Neuron (in vitro differentiated cells): ENCODE measurements around the gene STMN3.

Source experiments
- H2AFZ ChIP-seq: one replicate; pipeline ENCODE4 v1.6.1; 2013; ENCODE audit warnings: low read depth, mild to moderate bottlenecking, inconsistent platforms, low read length, moderate library complexity
- H3K27me3 ChIP-seq: one replicate; pipeline ENCODE4 v1.6.1; 2013; ENCODE audit warnings: low read length; ENCODE audit not compliant: insufficient read depth
- H3K36me3 ChIP-seq: one replicate; pipeline ENCODE4 v1.6.1; 2013; ENCODE audit warnings: low read length; ENCODE audit not compliant: insufficient read depth
- H3K4me1 ChIP-seq: one replicate; pipeline ENCODE4 v1.6.1; 2013; ENCODE audit warnings: low read length; ENCODE audit not compliant: insufficient read depth
- H3K4me3 ChIP-seq: 2 replicates; pipeline ENCODE4 v1.5.1; 2013; ENCODE audit warnings: mild to moderate bottlenecking, low read length, moderate library complexity
- H3K9me3 ChIP-seq: one replicate; pipeline ENCODE4 v1.6.1; 2013; ENCODE audit warnings: low read length

STMN3 gene

GRCh38 chr20:63695424-63696305 is 42.4 kb upstream of the STMN3 start:
- Histone ChIP-seq H3K9me3 (no peaks in the 10 kb centered on the region), H3K4me1 (peaks cover 6% of the 10 kb centered on the region), H3K4me3 (no peak overlapping the region), H3K27me3 (no peaks in the 10 kb centered on the region), H3K36me3 (peaks cover 14% of the 10 kb centered on the region), H2AFZ (no peak overlapping the region)

GRCh38 chr20:63694584-63695423 is 41.6 kb upstream of the STMN3 start:
- no peak overlapping the region for H2AFZ ChIP-seq
- no peaks in the 10 kb centered on the region for H3K9me3 ChIP-seq
- no peak overlapping the region for H3K4me3 ChIP-seq
- H3K36me3 ChIP-seq = peaks cover 11% of the 10 kb centered on the region
- H3K4me1 ChIP-seq = peaks cover 4% of the 10 kb centered on the region
- no peaks in the 10 kb centered on the region for H3K27me3 ChIP-seq

GRCh38 chr20:63693733-63694583 is 40.7 kb upstream of the STMN3 start:
- Histone ChIP-seq H3K27me3 (no peaks in the 10 kb centered on the region), H3K4me1 (no peaks in the 10 kb centered on the region), H2AFZ (no peak overlapping the region), H3K4me3 (no peak overlapping the region), H3K9me3 (no peaks in the 10 kb centered on the region), H3K36me3 (peaks cover 11% of the 10 kb centered on the region)

GRCh38 chr20:63693083-63693732 is 40.0 kb upstream of the STMN3 start:
- no peak overlapping the region for H3K4me3 ChIP-seq
- H3K9me3 ChIP-seq = no peaks in the 10 kb centered on the region
- H2AFZ ChIP-seq = no peak overlapping the region
- peaks cover 11% of the 10 kb centered on the region for H3K36me3 ChIP-seq
- H3K4me1 ChIP-seq = no peaks in the 10 kb centered on the region
- H3K27me3 ChIP-seq = no peaks in the 10 kb centered on the region

GRCh38 chr20:63692436-63693082 is 39.3 kb upstream of the STMN3 start:
- no peaks in the 10 kb centered on the region for H3K9me3 ChIP-seq
- H2AFZ ChIP-seq = no peak overlapping the region
- no peak overlapping the region for H3K4me3 ChIP-seq
- peaks cover 11% of the 10 kb centered on the region for H3K36me3 ChIP-seq
- peaks cover under 1% of the 10 kb centered on the region for H3K4me1 ChIP-seq
- no peaks in the 10 kb centered on the region for H3K27me3 ChIP-seq

GRCh38 chr20:63691711-63692435 is 38.6 kb upstream of the STMN3 start:
- Histone ChIP-seq H2AFZ (no peak overlapping the region), H3K4me1 (peaks cover 8% of the 10 kb centered on the region), H3K36me3 (peaks cover 9% of the 10 kb centered on the region), H3K4me3 (no peak overlapping the region), H3K9me3 (no peaks in the 10 kb centered on the region), H3K27me3 (no peaks in the 10 kb centered on the region)

- Histone ChIP-seq H3K9me3 (no peaks in the 10 kb centered on the region), H3K4me1 (peaks cover 15% of the 10 kb centered on the region), H3K4me3 (no peak overlapping the region), H2AFZ (no peak overlapping the region), H3K27me3 (no peaks in the 10 kb centered on the region), H3K36me3 (peaks cover 8% of the 10 kb centered on the region)
Observed at GRCh38 chr20:63690898-63691710, 37.9 kb upstream of the STMN3 start.

GRCh38 chr20:63690003-63690897 is 37.0 kb upstream of the STMN3 start:
- Histone ChIP-seq H3K27me3 (no peaks in the 10 kb centered on the region), H3K9me3 (no peaks in the 10 kb centered on the region), H3K4me1 (peaks cover 18% of the 10 kb centered on the region), H3K36me3 (peaks cover 8% of the 10 kb centered on the region), H3K4me3 (no peak overlapping the region), H2AFZ (no peak overlapping the region)

GRCh38 chr20:63689046-63690002 is 36.1 kb upstream of the STMN3 start:
- Histone ChIP-seq H3K4me3 (no peak overlapping the region), H3K36me3 (peaks cover 5% of the 10 kb centered on the region), H2AFZ (no peak overlapping the region), H3K4me1 (peaks cover 18% of the 10 kb centered on the region), H3K9me3 (no peaks in the 10 kb centered on the region), H3K27me3 (no peaks in the 10 kb centered on the region)
